HTR-8/SVneo (cell line): ENCODE measurements around the gene SLC25A1.

ENCODE experiments used
- DNase-seq: peaks from one replicate; pipeline ENCODE4 v3.0.0; 2011; ENCODE audit warnings: low spot score, mixed read lengths; ENCODE audit not compliant: insufficient read length
- FAIRE-seq: peaks from 2 replicates; lab custom pipeline; 2011; peaks lifted over from hg19 to GRCh38; lab: Jason Lieb, UNC

The SLC25A1 gene

DNA sequence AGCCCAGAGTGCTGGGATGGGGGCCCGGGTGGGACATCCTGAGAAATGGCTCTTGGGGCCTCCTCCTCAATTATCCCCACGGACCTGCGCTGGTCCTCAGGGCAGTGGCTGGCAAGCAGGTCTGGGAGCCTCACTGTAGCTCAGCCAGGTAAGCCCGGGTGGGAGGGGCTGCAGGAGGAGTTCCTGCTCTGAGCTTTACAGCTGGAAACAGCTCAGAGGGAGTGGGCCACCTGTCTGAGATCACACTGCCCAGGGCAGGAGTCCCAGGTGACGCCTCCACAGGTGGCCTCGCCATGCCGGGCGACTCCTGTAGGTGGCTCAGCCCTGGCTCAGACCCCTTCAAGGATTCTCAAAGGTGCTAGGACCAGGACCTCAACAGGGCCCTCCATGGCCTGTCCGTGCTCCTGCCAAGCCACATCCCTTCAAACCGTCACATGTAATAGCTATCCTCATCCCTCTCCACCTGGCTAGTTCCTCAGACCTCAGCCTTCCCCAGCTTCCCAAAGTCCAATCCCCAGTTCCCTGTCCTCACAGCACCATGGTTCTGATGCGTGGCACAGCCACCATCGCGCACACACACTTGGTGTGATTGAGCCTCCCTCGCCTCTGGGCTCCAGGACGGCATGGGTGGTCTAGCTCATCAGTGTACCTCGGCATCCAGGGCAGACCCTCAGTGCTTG, 51.1 kb downstream of the SLC25A1 start:
- FAIRE-seq (no peak), DNase-seq (no peak)

DNA sequence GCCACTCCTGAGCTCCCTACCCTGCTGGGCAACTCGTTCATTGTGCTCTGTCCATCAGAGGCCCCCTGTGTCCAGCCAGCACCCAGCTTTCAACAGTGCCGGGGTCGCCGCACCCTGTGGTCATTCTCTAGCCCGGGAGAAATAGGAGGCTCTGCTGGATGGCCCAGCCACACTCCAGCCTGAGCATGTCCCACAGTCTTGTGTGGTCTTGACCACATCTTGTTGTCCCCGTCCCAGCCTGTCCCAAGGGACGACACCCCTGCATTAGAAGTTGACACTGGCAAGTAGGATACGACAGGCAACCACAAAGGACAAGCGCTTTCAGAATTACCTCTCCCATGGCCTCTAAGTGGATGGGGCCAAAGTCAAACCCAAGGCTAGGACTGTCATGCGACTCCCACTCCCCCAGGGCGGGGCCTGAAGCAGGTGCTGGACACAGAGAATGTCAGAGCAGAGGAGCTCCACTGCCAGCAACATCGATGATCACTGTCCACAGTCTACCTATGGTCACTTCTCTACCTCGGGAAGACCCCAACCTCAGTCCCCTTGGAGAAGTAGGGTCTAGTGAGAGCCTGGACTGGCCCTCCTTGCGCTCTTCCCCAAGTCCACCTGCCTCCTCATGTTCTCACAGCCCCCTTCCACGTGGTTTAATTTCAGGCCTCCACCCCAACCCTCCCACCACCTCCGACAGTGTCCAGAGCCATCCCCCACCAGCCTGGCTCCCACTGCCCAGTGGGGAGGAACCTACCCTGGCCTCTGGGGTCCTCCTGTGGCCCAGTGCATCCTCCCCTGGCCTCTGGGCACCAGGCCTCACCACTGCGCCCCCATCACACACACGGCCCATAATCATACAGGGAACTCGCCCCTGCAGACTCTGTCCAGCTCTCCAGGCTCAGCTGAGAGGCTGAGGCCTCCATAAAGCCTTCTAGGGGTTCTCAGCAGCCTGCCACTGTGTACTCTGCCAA, 51.9 kb downstream of the SLC25A1 start:
- FAIRE-seq (no peak), DNase-seq (no peak)
